Upper lobe of left lung (tissue), 6 donors: ENCODE results near the gene SFMBT2. TPM values are rescaled to one million over a fixed set of nuclear protein-coding genes. Genes with fewer than 3 reads are reported as not detected.
A peak's percentile ranks its signal among the peaks of the same experiment; 100 is the strongest.
"Not testable (repeated sequence)": the region's sequence is repeated elsewhere in the genome, so short reads cannot be mapped to it uniquely, and the experiment has no call there.

ENCODE experiments used
- ATAC-seq, 2 donors: fragments of 200-7000 bp; cut with Tn5 transposase; one replicate each; pipeline ENCODE4 v1.9.1; 2022; ENCODE audit warnings: mild to moderate bottlenecking in 2 of 2, moderate library complexity in 2 of 2; ENCODE audit not compliant: low FRiP score in 2 of 2
- DNase-seq, 2 donors: peaks; one replicate each; pipeline ENCODE4 v3.0.0-alpha.2; 2019 to 2020
- H3K27ac ChIP-seq, 4 donors: fragments of 200-600 bp; sonication (generic); one replicate each; pipeline ENCODE4 v1.5.1; 2016 to 2019
- H3K27me3 ChIP-seq, 4 donors: fragments of 200-600 bp; sonication (generic); one replicate each; pipeline ENCODE4 v1.5.1; 2017 to 2019
- H3K36me3 ChIP-seq, 4 donors: fragments of 200-600 bp; sonication (generic); one replicate each; pipeline ENCODE4 v1.5.1; 2016 to 2019
- H3K4me1 ChIP-seq, 4 donors: fragments of 200-600 bp; sonication (generic); one replicate each; pipeline ENCODE4 v1.5.1; 2018 to 2019
- H3K4me3 ChIP-seq, 4 donors: fragments of 200-600 bp; sonication (generic); one replicate each; pipeline ENCODE4 v1.5.1; 2017 to 2019; ENCODE audit warnings: mild to moderate bottlenecking in 2 of 4, moderate library complexity in 1 of 4
- H3K9me3 ChIP-seq, 4 donors: fragments of 200-600 bp; sonication (generic); one replicate each; pipeline ENCODE4 v1.5.1; 2018 to 2019
- EP300 ChIP-seq, 4 donors: sonication (generic); formaldehyde crosslinking; IDR thresholded peaks; one replicate each; pipeline ENCODE4 v1.5.1; 2017; ENCODE audit warnings: antibody characterized with exemption in 4 of 4, control low read depth in 2 of 4
- POLR2A ChIP-seq, 4 donors: fragments of 450-650 bp; IDR thresholded peaks; one replicate each; pipeline ENCODE4 v1.5.1; 2016 to 2017; ENCODE audit warnings: antibody characterized with exemption in 4 of 4, mild to moderate bottlenecking in 2 of 4
- POLR2AphosphoS5 ChIP-seq, 2 donors: sonication (generic); formaldehyde crosslinking; IDR thresholded peaks; one replicate each; pipeline ENCODE4 v1.5.1; 2017; ENCODE audit warnings: antibody characterized with exemption in 2 of 2
- WGBS, 2 donors: methylation state at CpG; one replicate each; pipeline ENCODE4 v1.1.5; 2017 to 2018; 5-methylcytosine and 5-hydroxymethylcytosine counted together
- total RNA-seq, 6 donors: library from RNA; depleted of rRNA in 4 of 6; stranded (reverse); fragments of >200 nt in 4 of 6; gene quantifications; one replicate each; pipeline versions ENCODE4 v1.1.0 to v1.2.1, GENCODE V29; 2016 to 2021
- TF ChIP-seq, protein P1 (sequence below), 6 experiments: fragments of 450-650 bp in 4 of 6; fragments of 200-600 bp in 2 of 6; sonication (generic) in 2 of 6; IDR thresholded peaks; one replicate each; pipeline ENCODE4 v1.5.1; 2016 to 2019; ENCODE audit warnings: antibody characterized with exemption in 6 of 6
- donor health status: DM: no; HTN: no; CAD: no; lungs with moderate emphysema.
- donor health status: DM: no; HTN: yes; CAD: no; lungs with severe emphysema.

SFMBT2 gene
- total RNA-seq, 6 donors from 2014 or later: 6.2 to 14.6 (median 10.2) TPM

GRCh38 chr10:7184660-7185366 is 226.0 kb downstream of the SFMBT2 start:
- Histone ChIP-seq H3K4me3 (no peak overlapping the region), H3K27me3 (no peaks in the 10 kb centered on the region), H3K36me3 (no peaks in the 10 kb centered on the region), H3K9me3 (no peaks in the 10 kb centered on the region), H3K27ac (peak overlapping the region; percentile 73 to 85 (median 75)), H3K4me1 (no peaks in the 10 kb centered on the region)
- ATAC-seq (peak; percentile 78 to 88), DNase-seq (peak in 1 of 2 donors; percentile 55)
- TF ChIP-seq EP300 (IDR thresholded peaks at IDR 0.05) (peak in 1 of 4 donors; percentile 30), POLR2AphosphoS5 (IDR thresholded peaks at IDR 0.05) (peak in 1 of 2 donors; percentile 13), POLR2A (IDR thresholded peaks at IDR 0.05) (peak in 1 of 4 donors; percentile 27)
- TF ChIP-seq, protein P1, sequence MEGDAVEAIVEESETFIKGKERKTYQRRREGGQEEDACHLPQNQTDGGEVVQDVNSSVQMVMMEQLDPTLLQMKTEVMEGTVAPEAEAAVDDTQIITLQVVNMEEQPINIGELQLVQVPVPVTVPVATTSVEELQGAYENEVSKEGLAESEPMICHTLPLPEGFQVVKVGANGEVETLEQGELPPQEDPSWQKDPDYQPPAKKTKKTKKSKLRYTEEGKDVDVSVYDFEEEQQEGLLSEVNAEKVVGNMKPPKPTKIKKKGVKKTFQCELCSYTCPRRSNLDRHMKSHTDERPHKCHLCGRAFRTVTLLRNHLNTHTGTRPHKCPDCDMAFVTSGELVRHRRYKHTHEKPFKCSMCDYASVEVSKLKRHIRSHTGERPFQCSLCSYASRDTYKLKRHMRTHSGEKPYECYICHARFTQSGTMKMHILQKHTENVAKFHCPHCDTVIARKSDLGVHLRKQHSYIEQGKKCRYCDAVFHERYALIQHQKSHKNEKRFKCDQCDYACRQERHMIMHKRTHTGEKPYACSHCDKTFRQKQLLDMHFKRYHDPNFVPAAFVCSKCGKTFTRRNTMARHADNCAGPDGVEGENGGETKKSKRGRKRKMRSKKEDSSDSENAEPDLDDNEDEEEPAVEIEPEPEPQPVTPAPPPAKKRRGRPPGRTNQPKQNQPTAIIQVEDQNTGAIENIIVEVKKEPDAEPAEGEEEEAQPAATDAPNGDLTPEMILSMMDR (IDR thresholded peaks at IDR 0.05): no peak
- 70 to 79% methylated on average over 14 of the region's 14 CpGs for WGBS, 2 donors

DNA sequence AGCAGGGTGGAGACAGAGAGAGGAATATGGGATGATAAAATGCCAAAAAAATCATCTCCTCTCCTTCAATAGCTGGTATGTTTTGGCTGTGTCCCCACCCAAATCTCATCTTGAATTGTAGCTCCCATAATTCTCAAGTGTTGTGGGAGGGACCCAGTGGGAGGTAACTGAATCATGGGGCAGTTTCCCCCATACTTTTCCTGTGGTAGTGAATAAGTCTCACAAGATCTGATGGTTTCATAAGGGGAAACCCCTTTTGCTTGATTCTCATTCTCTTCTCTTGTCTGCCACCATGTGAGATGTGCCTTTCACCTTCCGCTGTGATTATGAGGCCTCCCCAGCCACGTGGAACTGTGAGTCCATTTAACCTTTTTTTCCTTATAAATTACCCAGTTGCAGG is 226.7 kb downstream of the SFMBT2 start:
- not testable (repeated sequence) for H3K4me1 ChIP-seq, DNase-seq, H3K36me3 ChIP-seq, ATAC-seq, H3K4me3 ChIP-seq, H3K9me3 ChIP-seq, H3K27me3 ChIP-seq
- peak overlapping the region; percentile 1 to 73 (median 9) for H3K27ac ChIP-seq
- WGBS, 2 donors: 86 to 88% methylated on average over 2 of the region's 2 CpGs

GRCh38 chr10:7182327-7182726 is 228.5 kb downstream of the SFMBT2 start:
- H3K27ac ChIP-seq, H3K27me3 ChIP-seq, DNase-seq, H3K4me3 ChIP-seq, H3K36me3 ChIP-seq, H3K4me1 ChIP-seq, ATAC-seq, H3K9me3 ChIP-seq: not testable (repeated sequence)
- WGBS, 2 donors: 94 to 100% methylated on average over 1 of the region's 1 CpG

- 95 to 98% methylated on average over 2 of the region's 2 CpGs for WGBS, 2 donors
- Histone ChIP-seq H3K27me3 (no peaks in the 10 kb centered on the region), H3K4me1 (no peaks in the 10 kb centered on the region), H3K36me3 (no peaks in the 10 kb centered on the region), H3K4me3 (no peak overlapping the region), H3K9me3 (no peaks in the 10 kb centered on the region), H3K27ac (no peak overlapping the region)
- no peak for TF ChIP-seq EP300 (IDR thresholded peaks at IDR 0.05)
- TF ChIP-seq, protein P1 (IDR thresholded peaks at IDR 0.05): no peak
- no peak for TF ChIP-seq POLR2A (IDR thresholded peaks at IDR 0.05)
- TF ChIP-seq POLR2AphosphoS5 (IDR thresholded peaks at IDR 0.05): no peak
- DNase-seq (no peak), ATAC-seq (no peak)
Observed at GRCh38 chr10:7181420-7181819, 229.4 kb downstream of the SFMBT2 start.

DNA sequence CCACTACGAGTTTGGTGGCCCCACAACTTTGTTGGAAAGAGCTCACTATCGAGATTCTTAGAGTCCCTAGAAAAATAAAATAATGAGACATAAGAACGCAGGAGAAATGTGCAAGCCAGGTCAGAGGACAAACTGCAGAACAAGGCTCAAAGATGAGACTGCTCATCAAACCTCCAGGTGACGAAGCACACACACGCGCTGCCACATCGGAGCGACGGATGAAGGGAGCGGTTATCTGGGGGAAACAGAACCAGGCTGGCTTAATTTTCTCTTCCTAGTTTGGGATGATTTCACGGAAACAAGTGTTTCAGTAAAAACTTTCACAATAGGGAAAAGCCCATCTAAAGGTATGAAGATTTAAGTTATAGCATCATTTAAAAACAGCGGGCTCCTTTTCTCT is 231.3 kb downstream of the SFMBT2 start:
- H3K4me1 ChIP-seq: no peaks in the 10 kb centered on the region
- no peak for TF ChIP-seq POLR2AphosphoS5 (IDR thresholded peaks at IDR 0.05)
- TF ChIP-seq POLR2A (IDR thresholded peaks at IDR 0.05): no peak
- no peak for TF ChIP-seq EP300 (IDR thresholded peaks at IDR 0.05)
- TF ChIP-seq, protein P1 (IDR thresholded peaks at IDR 0.05): no peak
- no peak for ATAC-seq
- no peaks in the 10 kb centered on the region for H3K9me3 ChIP-seq
- H3K27me3 ChIP-seq: no peaks in the 10 kb centered on the region
- no peak overlapping the region for H3K27ac ChIP-seq
- DNase-seq: no peak
- peaks cover 0 to 7% (median 0%) of the 10 kb centered on the region in 4 donors for H3K36me3 ChIP-seq
- H3K4me3 ChIP-seq: no peak overlapping the region
- WGBS, 2 donors: 88 to 90% methylated on average over 12 of the region's 12 CpGs

GRCh38 chr10:7173948-7174347 is 236.9 kb downstream of the SFMBT2 start:
- no peak overlapping the region for H3K27ac ChIP-seq
- TF ChIP-seq EP300 (IDR thresholded peaks at IDR 0.05) (no peak), POLR2A (IDR thresholded peaks at IDR 0.05) (no peak), POLR2AphosphoS5 (IDR thresholded peaks at IDR 0.05) (no peak)
- TF ChIP-seq, protein P1 (IDR thresholded peaks at IDR 0.05): no peak
- no peak for DNase-seq
- no peak overlapping the region for H3K4me3 ChIP-seq
- WGBS, 2 donors: 88 to 98% methylated on average over 11 of the region's 11 CpGs
- no peaks in the 10 kb centered on the region for H3K4me1 ChIP-seq
- no peaks in the 10 kb centered on the region for H3K27me3 ChIP-seq
- H3K9me3 ChIP-seq: no peaks in the 10 kb centered on the region
- ATAC-seq: no peak
- H3K36me3 ChIP-seq: peaks cover 2 to 31% (median 18%) of the 10 kb centered on the region in 4 donors
